HepG2 (cell line): ENCODE results near the gene BASP1. TPM values are rescaled to one million over a fixed set of nuclear protein-coding genes. Genes with fewer than 3 reads are reported as not detected.

ENCODE experiments used
- SALL1 ChIP-seq: sonication (generic); formaldehyde crosslinking; IDR thresholded peaks from 2 replicates; pipeline ENCODE4 v1.8.0; 2022; ENCODE audit warnings: mild to moderate bottlenecking, missing genetic modification reagents
- ZFP82 ChIP-seq: sonication (generic); formaldehyde crosslinking; IDR thresholded peaks from 2 replicates; pipeline ENCODE4 v1.5.1; 2020; ENCODE audit warnings: mild to moderate bottlenecking, missing genetic modification reagents, borderline replicate concordance
- ZNF256 ChIP-seq: sonication (generic); formaldehyde crosslinking; conservative IDR thresholded peaks from 2 replicates; pipeline ENCODE4 v1.4.0; 2020; ENCODE audit warnings: missing genetic modification reagents
- ZNF558 ChIP-seq: sonication (generic); formaldehyde crosslinking; IDR thresholded peaks from 2 replicates; pipeline ENCODE4 v1.9.0; 2022; ENCODE audit warnings: mild to moderate bottlenecking, missing genetic modification reagents, borderline replicate concordance
- ZNF670 ChIP-seq: sonication (generic); formaldehyde crosslinking; IDR thresholded peaks from 2 replicates; pipeline ENCODE4 v1.8.0; 2022; ENCODE audit warnings: mild to moderate bottlenecking, missing genetic modification reagents, borderline replicate concordance
- ZNF749 ChIP-seq: sonication (generic); formaldehyde crosslinking; IDR thresholded peaks from 2 replicates; pipeline ENCODE4 v1.8.0; 2022; ENCODE audit warnings: mild to moderate bottlenecking, missing genetic modification reagents, moderate library complexity, borderline replicate concordance
- ZNF879 ChIP-seq: sonication (generic); formaldehyde crosslinking; IDR thresholded peaks from 2 replicates; pipeline ENCODE4 v1.8.1; 2023; ENCODE audit warnings: missing genetic modification reagents
- polyA plus RNA-seq, 8 experiments: library from polyadenylated mRNA; depleted of rRNA in 3 of 8; stranded (reverse) in 7 of 8; unstranded in 1 of 8; fragments of >200 nt; fragmentation: Illumina TruSeq in 4 of 8; extraction: Trizol in 4 of 8; gene quantifications; 2 replicates each; pipeline versions ENCODE4 v1.2.1 to v1.2.3, GENCODE V29; 2011 to 2016; ENCODE audit warnings: low read depth in 4 of 8, missing spikeins in 1 of 8, mixed read lengths in 1 of 8; ENCODE audit not compliant: insufficient read depth in 1 of 8
- total RNA-seq, 5 experiments: library from RNA; depleted of rRNA; stranded (reverse); fragments of >200 nt; fragmentation: Illumina TruSeq; extraction: Trizol; gene quantifications; 2 replicates each; pipeline ENCODE4 v1.2.3, GENCODE V29; 2016; ENCODE audit warnings: low read depth in 1 of 5
- TF ChIP-seq, protein P1 (sequence below), 2 experiments: sonication (generic) in 1 of 2; formaldehyde crosslinking in 1 of 2; IDR thresholded peaks; 2 replicates each; pipeline versions ENCODE4 v1.4.0 to v1.6.1; 2016 to 2020; ENCODE audit warnings: borderline replicate concordance in 1 of 2, low read depth in 1 of 2, mild to moderate bottlenecking in 1 of 2, missing genetic modification reagents in 1 of 2
- TF ChIP-seq, protein P2 (sequence below): sonication (generic); formaldehyde crosslinking; IDR thresholded peaks from 2 replicates; pipeline ENCODE4 v1.5.0; 2020; ENCODE audit warnings: mild to moderate bottlenecking, missing genetic modification reagents, borderline replicate concordance
- TF ChIP-seq, protein P3 (sequence below): IDR thresholded peaks from 2 replicates; pipeline ENCODE4 v1.6.1; 2018; ENCODE audit warnings: missing genetic modification reagents, mild to moderate bottlenecking, missing compliant biosample characterization
- TF ChIP-seq, protein P4 (sequence below), 2 experiments: sonication (generic) in 1 of 2; formaldehyde crosslinking in 1 of 2; IDR thresholded peaks; 2 replicates each; pipeline versions ENCODE4 v1.4.0 to v1.6.1; 2018 to 2020; ENCODE audit warnings: missing genetic modification reagents in 2 of 2, borderline replicate concordance in 1 of 2, low read depth in 1 of 2, mild to moderate bottlenecking in 1 of 2, missing biosample characterization in 1 of 2

Gene BASP1
- total and polyA plus RNA-seq, 2 of the 13 experiments (the other 11 are each of a cell fraction or from before 2014, with no cell fraction given) = 0.04 TPM; not detected in 1

DNA sequence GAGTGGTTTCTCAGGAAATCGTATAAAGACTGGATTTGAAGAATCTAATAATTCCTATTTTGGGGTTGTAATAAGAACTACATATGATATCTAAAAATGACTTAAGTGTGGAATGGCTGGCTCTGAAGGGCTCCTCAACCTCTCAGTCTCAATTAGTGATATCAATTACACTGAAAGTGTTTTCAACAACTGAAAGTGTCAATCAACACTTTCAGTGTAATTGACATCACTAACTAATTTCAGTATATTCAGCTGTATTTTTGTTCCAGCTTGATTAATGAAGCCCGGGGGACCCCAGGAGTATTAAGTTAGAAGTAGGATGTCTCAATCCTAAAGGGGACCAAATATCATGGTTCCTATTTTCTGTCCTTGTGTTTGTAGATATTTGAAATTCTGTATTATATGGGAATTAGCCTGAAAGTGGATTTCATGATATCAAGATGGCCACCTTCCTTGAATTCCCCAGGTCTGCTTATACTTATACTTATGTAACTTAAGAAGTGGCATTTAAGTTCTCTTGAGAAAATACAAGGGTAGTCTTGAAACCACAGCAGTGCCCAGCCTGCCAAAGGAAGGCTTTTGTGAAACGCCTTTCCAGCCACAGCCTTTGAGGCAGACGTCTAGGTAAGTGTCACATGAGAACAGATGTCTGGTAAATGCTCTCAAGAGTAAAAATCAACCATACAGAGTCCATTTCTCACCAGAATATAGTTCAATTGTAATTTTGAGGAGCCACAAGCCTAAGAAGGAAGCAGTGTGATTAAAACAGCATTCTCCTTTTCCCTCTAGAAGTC is 4.6 kb downstream of the BASP1 start (continued):
- TF ChIP-seq, protein P1, sequence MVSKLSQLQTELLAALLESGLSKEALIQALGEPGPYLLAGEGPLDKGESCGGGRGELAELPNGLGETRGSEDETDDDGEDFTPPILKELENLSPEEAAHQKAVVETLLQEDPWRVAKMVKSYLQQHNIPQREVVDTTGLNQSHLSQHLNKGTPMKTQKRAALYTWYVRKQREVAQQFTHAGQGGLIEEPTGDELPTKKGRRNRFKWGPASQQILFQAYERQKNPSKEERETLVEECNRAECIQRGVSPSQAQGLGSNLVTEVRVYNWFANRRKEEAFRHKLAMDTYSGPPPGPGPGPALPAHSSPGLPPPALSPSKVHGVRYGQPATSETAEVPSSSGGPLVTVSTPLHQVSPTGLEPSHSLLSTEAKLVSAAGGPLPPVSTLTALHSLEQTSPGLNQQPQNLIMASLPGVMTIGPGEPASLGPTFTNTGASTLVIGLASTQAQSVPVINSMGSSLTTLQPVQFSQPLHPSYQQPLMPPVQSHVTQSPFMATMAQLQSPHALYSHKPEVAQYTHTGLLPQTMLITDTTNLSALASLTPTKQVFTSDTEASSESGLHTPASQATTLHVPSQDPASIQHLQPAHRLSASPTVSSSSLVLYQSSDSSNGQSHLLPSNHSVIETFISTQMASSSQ (IDR thresholded peaks at IDR 0.05; ENCODE audit: low read depth) = no peak
- TF ChIP-seq, protein P1 (CRISPR knock-in tag; IDR thresholded peaks at IDR 0.05; ENCODE audit: borderline replicate concordance) = no peak
- no peak for TF ChIP-seq ZFP82 (CRISPR knock-in tag)
- TF ChIP-seq, protein P2, sequence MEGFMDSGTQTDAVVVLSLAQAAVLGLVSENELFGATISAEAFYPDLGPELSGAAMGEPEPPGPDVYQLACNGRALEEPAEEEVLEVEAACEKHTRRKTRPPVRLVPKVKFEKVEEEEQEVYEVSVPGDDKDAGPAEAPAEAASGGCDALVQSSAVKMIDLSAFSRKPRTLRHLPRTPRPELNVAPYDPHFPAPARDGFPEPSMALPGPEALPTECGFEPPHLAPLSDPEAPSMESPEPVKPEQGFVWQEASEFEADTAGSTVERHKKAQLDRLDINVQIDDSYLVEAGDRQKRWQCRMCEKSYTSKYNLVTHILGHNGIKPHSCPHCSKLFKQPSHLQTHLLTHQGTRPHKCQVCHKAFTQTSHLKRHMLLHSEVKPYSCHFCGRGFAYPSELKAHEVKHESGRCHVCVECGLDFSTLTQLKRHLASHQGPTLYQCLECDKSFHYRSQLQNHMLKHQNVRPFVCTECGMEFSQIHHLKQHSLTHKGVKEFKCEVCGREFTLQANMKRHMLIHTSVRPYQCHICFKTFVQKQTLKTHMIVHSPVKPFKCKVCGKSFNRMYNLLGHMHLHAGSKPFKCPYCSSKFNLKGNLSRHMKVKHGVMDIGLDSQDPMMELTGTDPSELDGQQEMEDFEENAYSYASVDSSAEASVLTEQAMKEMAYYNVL (CRISPR knock-in tag) = no peak
- no peak for TF ChIP-seq ZNF670 (CRISPR knock-in tag)
- TF ChIP-seq, protein P3, sequence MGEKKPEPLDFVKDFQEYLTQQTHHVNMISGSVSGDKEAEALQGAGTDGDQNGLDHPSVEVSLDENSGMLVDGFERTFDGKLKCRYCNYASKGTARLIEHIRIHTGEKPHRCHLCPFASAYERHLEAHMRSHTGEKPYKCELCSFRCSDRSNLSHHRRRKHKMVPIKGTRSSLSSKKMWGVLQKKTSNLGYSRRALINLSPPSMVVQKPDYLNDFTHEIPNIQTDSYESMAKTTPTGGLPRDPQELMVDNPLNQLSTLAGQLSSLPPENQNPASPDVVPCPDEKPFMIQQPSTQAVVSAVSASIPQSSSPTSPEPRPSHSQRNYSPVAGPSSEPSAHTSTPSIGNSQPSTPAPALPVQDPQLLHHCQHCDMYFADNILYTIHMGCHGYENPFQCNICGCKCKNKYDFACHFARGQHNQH (CRISPR knock-in tag) = no peak
- no peak for TF ChIP-seq ZNF749 (CRISPR knock-in tag)
- no peak for TF ChIP-seq ZNF879 (CRISPR knock-in tag)
- TF ChIP-seq ZNF558 = no peak
- TF ChIP-seq, protein P4, sequence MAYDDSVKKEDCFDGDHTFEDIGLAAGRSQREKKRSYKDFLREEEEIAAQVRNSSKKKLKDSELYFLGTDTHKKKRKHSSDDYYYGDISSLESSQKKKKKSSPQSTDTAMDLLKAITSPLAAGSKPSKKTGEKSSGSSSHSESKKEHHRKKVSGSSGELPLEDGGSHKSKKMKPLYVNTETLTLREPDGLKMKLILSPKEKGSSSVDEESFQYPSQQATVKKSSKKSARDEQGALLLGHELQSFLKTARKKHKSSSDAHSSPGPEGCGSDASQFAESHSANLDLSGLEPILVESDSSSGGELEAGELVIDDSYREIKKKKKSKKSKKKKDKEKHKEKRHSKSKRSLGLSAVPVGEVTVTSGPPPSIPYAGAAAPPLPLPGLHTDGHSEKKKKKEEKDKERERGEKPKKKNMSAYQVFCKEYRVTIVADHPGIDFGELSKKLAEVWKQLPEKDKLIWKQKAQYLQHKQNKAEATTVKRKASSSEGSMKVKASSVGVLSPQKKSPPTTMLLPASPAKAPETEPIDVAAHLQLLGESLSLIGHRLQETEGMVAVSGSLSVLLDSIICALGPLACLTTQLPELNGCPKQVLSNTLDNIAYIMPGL (CRISPR knock-in tag; IDR thresholded peaks at IDR 0.05; ENCODE audit: borderline replicate concordance in 1 of 2, low read depth in 1 of 2) = no peak
- TF ChIP-seq ZNF256 (CRISPR knock-in tag) = no peak
- TF ChIP-seq SALL1 = no peak
